Kidney epithelial cell (primary cell): ENCODE results near the gene HMGN1. TPM values are rescaled to one million over a fixed set of nuclear protein-coding genes. Genes with fewer than 3 reads are reported as not detected.

Experiments
- DNase-seq: peaks from one replicate; pipeline ENCODE4 v3.0.0-alpha.2; 2010; ENCODE audit warnings: low read depth
- H3K27me3 ChIP-seq: 2 replicates; pipeline ENCODE4 v1.6.0; 2011; ENCODE audit warnings: low read length; ENCODE audit not compliant: control insufficient read depth, insufficient read depth
- H3K36me3 ChIP-seq: 2 replicates; pipeline ENCODE4 v1.5.1; 2011; ENCODE audit warnings: low read length; ENCODE audit not compliant: control insufficient read depth, insufficient read depth
- H3K4me3 ChIP-seq: 2 replicates; pipeline ENCODE4 v1.5.1; 2011; ENCODE audit warnings: low read depth, mild to moderate bottlenecking, control low read depth, low read length
- total RNA-seq: library from RNA; depleted of rRNA; stranded (reverse); fragments of >200 nt; gene quantifications from 2 replicates; pipeline ENCODE4 v1.2.3, GENCODE V29; 2015
- TF ChIP-seq, protein P1 (sequence below): IDR thresholded peaks from 2 replicates; pipeline ENCODE4 v1.5.1; 2011; ENCODE audit warnings: mild to moderate bottlenecking, moderate library complexity, low read length, control low read depth, inconsistent platforms; ENCODE audit not compliant: insufficient read depth, poor library complexity, severe bottlenecking

Gene HMGN1
- total RNA-seq, 1 donor from 2014 or later, result 352 TPM

DNA sequence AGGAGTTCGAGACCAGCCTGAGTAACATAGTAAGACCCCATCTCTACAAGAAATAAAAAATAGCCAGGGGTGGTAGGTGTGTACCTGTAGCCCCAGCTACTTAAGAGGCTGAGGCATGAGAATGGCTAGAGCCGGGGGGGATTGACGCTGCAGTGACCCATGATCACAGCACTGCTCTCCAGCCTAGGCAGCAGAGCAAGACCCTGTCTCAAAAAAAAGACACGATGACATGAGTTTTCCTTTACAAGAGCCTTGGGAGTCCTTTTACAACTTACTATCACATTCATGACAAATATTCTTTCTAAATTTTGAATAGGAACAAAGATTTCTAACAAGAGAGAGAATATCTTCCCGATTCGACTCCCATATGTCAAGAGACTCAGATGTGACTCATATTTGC, 32.2 kb downstream of the HMGN1 start:
- no peaks in the 10 kb centered on the region for H3K27me3 ChIP-seq
- no peak for DNase-seq
- H3K4me3 ChIP-seq, result no peak overlapping the region
- H3K36me3 ChIP-seq, result no peaks in the 10 kb centered on the region
- TF ChIP-seq, protein P1, sequence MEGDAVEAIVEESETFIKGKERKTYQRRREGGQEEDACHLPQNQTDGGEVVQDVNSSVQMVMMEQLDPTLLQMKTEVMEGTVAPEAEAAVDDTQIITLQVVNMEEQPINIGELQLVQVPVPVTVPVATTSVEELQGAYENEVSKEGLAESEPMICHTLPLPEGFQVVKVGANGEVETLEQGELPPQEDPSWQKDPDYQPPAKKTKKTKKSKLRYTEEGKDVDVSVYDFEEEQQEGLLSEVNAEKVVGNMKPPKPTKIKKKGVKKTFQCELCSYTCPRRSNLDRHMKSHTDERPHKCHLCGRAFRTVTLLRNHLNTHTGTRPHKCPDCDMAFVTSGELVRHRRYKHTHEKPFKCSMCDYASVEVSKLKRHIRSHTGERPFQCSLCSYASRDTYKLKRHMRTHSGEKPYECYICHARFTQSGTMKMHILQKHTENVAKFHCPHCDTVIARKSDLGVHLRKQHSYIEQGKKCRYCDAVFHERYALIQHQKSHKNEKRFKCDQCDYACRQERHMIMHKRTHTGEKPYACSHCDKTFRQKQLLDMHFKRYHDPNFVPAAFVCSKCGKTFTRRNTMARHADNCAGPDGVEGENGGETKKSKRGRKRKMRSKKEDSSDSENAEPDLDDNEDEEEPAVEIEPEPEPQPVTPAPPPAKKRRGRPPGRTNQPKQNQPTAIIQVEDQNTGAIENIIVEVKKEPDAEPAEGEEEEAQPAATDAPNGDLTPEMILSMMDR, result no peak

DNA sequence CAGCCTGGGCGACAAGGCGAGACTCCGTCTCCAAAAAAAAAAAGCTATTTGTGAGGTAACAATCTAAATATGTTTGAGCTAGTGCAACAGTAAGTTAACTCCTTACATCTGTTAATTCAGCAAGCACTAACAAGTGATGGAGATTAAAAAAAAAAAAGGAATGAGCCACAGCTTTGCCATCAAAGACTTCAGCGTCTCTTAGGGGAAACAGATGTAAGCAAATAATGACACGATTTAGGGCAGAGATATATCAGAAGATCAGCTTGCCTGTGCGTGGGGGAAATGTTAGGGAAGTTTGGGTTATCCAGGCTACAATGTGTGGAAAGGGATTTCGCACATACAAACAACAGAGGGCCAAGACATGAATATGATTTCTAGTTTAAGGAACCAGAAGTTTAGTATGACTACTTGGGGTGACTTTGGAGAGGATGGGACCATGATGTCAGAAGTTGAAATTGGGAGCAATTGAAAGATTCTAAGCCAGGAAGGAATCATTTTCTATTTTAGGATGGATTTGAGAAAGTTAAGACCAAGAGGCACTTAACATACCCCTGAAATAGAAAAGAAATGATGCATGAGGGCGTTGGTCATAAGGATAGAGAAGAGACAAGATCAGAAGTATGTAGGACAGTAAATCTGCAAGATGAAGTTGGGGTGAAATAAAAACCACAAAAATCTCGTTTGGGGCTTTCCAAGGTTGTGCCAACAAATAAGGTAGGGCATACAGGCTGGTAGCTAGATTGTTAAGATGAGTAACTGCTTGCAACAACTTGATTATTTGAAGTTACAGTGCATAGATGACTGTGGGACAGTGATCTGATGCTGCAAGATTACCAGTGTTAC, 33.1 kb downstream of the HMGN1 start:
- H3K36me3 ChIP-seq, result no peaks in the 10 kb centered on the region
- H3K4me3 ChIP-seq, result no peak overlapping the region
- TF ChIP-seq, protein P1, result no peak
- no peak for DNase-seq
- H3K27me3 ChIP-seq, result no peaks in the 10 kb centered on the region

DNA sequence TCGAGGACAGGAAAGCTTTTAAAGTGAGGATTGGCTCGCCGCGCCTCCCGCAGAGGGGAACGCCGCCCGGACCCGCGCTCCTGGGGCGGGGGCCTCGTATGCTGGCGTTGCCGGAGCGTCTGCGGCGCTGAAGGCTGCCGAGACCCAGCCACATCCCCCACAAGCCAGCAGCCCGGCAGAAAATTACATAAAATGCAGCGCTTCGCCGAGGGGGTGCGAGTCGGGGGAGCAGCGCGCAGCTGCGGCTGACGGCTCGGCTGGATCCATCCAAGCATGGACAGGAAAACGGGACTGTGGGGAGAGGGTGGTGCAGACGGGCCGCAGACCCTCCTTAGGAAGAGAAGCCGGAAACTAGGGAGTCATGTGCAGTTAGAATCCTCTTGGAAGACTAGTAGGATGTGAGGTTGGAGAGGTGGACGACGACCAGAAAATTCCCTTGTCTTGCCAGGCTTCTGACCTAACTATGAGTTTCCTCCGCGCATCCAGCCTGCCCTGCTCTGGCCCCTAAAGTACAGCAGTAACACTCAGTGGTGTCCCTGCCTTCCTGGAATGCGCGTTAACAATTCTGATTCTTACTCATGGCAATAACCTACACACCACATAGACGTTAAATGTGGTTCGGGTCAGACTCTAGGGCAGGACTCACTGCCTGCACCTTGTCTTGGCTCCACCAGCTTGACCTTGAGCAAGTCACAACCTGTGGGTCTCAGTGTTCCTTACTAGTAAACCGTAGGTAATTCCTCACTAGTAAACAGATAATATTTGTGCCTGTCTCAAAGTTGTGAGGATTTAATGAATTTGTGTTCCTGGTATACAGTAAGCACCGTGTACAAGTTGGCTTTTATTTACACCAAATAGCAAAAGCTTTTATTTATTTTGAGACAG, 34.5 kb downstream of the HMGN1 start:
- H3K4me3 ChIP-seq, result peak overlapping the region; percentile 58
- DNase-seq, result peak; percentile 35
- TF ChIP-seq, protein P1, result no peak
- no peaks in the 10 kb centered on the region for H3K27me3 ChIP-seq
- H3K36me3 ChIP-seq, result no peaks in the 10 kb centered on the region

DNA sequence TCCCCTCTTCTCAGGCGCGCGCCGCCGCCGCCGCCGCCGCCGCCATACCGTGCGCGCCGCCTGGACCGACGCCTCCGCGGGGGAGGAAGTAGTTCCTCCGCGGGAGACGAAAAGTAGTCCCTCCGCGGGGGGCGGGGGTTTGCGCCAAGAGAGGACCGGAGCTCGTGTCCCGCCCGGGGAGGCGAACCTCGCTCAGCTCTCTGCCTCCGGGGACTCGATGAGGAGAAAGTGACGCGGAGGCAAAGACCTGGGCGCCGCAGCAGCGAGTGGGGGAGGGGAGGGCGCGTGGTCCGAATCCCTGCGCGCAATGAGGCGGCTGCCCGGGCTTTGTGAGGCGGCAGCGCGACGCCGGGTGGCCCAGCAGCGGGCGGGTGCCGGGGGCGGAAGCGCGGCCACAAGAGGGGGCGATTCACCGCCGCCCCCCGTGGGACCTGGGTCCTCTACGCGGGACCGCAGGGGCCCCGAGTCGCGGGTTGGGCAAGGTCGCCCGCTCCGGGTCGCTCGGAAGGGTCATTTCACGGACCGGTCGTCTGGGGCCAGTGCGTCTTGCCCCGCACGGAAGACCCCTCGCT, 35.2 kb downstream of the HMGN1 start, which contains the start of gene BRWD1:
TSS of gene BRWD1 (minus strand) at position 62 of the 572 bp plus-strand sequence. CDS start 141 bp downstream, outside the sequence.
- H3K36me3 ChIP-seq, result no peaks in the 10 kb centered on the region
- DNase-seq, result peak; percentile 5
- TF ChIP-seq, protein P1, result peak; percentile 2

DNA sequence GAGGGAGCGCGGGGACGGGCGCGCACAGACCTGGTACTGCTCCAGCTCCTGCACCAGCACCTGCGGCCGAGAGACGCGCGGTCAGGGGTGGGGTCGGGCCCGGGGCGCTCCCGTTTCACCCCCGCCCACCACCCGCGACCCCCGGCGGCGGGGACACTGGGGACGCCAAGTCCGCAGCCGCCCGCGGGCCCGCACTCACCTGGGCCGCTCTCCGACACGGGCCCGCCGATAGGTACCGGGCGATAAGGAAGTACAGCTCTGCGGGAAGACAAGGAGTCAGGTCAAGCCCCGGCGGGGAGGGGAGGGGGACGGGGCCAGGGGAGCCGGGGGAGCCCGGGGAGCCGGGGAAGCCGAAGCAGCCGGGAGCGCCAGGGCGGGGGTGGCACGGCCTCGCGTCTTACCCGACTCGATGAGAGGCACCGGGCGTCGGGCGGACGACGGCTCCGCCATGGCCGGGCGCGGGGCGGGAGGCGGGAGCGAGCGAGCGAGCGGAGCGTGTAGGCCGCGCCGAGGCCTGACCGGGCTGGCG, 35.8 kb downstream of the HMGN1 start:
- H3K4me3 ChIP-seq, result peak overlapping the region; percentile 58
- no peaks in the 10 kb centered on the region for H3K27me3 ChIP-seq
- TF ChIP-seq, protein P1, result no peak
- no peaks in the 10 kb centered on the region for H3K36me3 ChIP-seq
- no peak for DNase-seq

More for the DNA sequence above, 35.2 kb downstream of the HMGN1 start, which contains the start of gene BRWD1:
- H3K4me3 ChIP-seq, result peak within 1 kb of the TSS; percentile 58
- no peaks in the 10 kb centered on the region for H3K27me3 ChIP-seq
